Activated B cell treated with CpG ODN at 0.5 μM for 24 hours (primary cell): ENCODE measurements around the gene CMTM4. TPM values are rescaled to one million over a fixed set of nuclear protein-coding genes. Genes with fewer than 3 reads are reported as not detected.

ENCODE experiments used
- ATAC-seq: fragments of 200-7000 bp; cut with Tn5 transposase; one replicate; pipeline ENCODE4 v1.10.0; 2021; ENCODE audit warnings: low read depth, mild to moderate bottlenecking, moderate library complexity
- CTCF ChIA-PET: fragments of 350-600 bp; sonication (Branson Sonifier 250); formaldehyde crosslinking; loops from one replicate; lab custom pipeline; 2021; ENCODE audit warnings: antibody characterized with exemption; lab: Charles Lee
- POLR2A ChIA-PET: fragments of 350-600 bp; sonication (Branson Sonifier 250); formaldehyde crosslinking; loops from one replicate; lab custom pipeline; 2021; ENCODE audit warnings: antibody characterized with exemption; lab: Charles Lee
- DNase-seq: peaks from one replicate; pipeline ENCODE4 v3.0.0; 2022
- H3K27ac Mint-ChIP-seq: one replicate; pipeline ENCODE4 v1.8.0; 2020; ENCODE audit warnings: mixed read lengths
- H3K27me3 Mint-ChIP-seq: one replicate; pipeline ENCODE4 v1.8.0; 2021; ENCODE audit warnings: mixed read lengths
- H3K36me3 Mint-ChIP-seq: one replicate; pipeline ENCODE4 v1.8.0; 2021; ENCODE audit warnings: low read depth, mixed read lengths
- H3K4me1 Mint-ChIP-seq: one replicate; pipeline ENCODE4 v1.8.0; 2021; ENCODE audit warnings: mixed read lengths
- H3K4me3 Mint-ChIP-seq: one replicate; pipeline ENCODE4 v1.8.0; 2020; ENCODE audit warnings: mild to moderate bottlenecking, mixed read lengths
- H3K9me3 Mint-ChIP-seq: one replicate; pipeline ENCODE4 v1.8.0; 2020; ENCODE audit warnings: mixed read lengths
- CTCF ChIP-seq: fragments of 200-600 bp; IDR thresholded peaks from one replicate; pipeline ENCODE4 v1.8.0; 2022; ENCODE audit warnings: antibody characterized with exemption, mild to moderate bottlenecking
- intact Hi-C: fragments of 100-400 bp; cut with micrococcal nuclease; formaldehyde crosslinking; loops from one replicate; pipeline ENCODE4 v1.15.1; 2024
- total RNA-seq: library from RNA; stranded (reverse); gene quantifications from 2 replicates; pipeline ENCODE4 v1.2.3, GENCODE V29; 2022

The CMTM4 gene
- total RNA-seq, 1 donor from 2014 or later = 0.38 TPM

- ATAC-seq = peak; percentile 26
- TF ChIP-seq CTCF = no peak
- ChIA-PET CTCF (interaction anchor here (0.6 to 3.2 kb wide), 15 partner anchors 8 to 260 kb away, joined by 3 to 13 read pairs (median 4); partner anchors contain the start of gene CMTM2), POLR2A (interaction anchor here (1.5 kb wide), 1 partner anchor 56 kb away, joined by 6 read pairs; the partner anchor contains the start of gene CKLF)
- Mint-ChIP-seq H3K9me3 (no peaks in the 10 kb centered on the region), H3K27ac (no peak overlapping the region), H3K27me3 (peaks cover 14% of the 10 kb centered on the region), H3K36me3 (peaks cover 11% of the 10 kb centered on the region), H3K4me3 (no peak overlapping the region), H3K4me1 (peaks cover 36% of the 10 kb centered on the region)
- DNase-seq = peak; percentile 69
- intact Hi-C loops = loop anchor here (1.0 to 10.0 kb wide), 4 partner anchors 88 to 259 kb away; partner anchors contain the start of gene CMTM4
These were observed 88.1 kb downstream of the CMTM4 start for GRCh38 chr16:66608241-66609138.

GRCh38 chr16:66605979-66606751 is 90.4 kb downstream of the CMTM4 start:
- ChIA-PET CTCF (no interaction called here), POLR2A (no interaction called here)
- Mint-ChIP-seq H3K4me3 (peak overlapping the region; percentile 75), H3K27ac (peak overlapping the region; percentile 56), H3K9me3 (no peaks in the 10 kb centered on the region), H3K27me3 (peaks cover 18% of the 10 kb centered on the region), H3K4me1 (peaks cover 40% of the 10 kb centered on the region), H3K36me3 (peaks cover 2% of the 10 kb centered on the region)
- ATAC-seq = peak; percentile 61
- intact Hi-C loops = loop anchor here (2.0 to 10.0 kb wide), 6 partner anchors 43 to 261 kb away; partner anchors contain the start of gene DYNC1LI2
- TF ChIP-seq CTCF = no peak
- peak; percentile 39 for DNase-seq

GRCh38 chr16:66605177-66605978 is 91.2 kb downstream of the CMTM4 start:
- ATAC-seq (peak; percentile 2), DNase-seq (peak; percentile 35)
- Mint-ChIP-seq H3K36me3 (peaks cover 1% of the 10 kb centered on the region), H3K4me3 (peak overlapping the region; percentile 75), H3K27ac (no peak overlapping the region), H3K9me3 (peaks cover 5% of the 10 kb centered on the region), H3K27me3 (peaks cover 24% of the 10 kb centered on the region), H3K4me1 (peaks cover 40% of the 10 kb centered on the region)
- intact Hi-C loops = loop anchor here (2.0 to 10.0 kb wide), 6 partner anchors 43 to 262 kb away; partner anchors contain the start of gene DYNC1LI2
- ChIA-PET POLR2A (interaction anchor here (2.2 kb wide), 1 partner anchor 53 kb away, joined by 19 read pairs; the partner anchor contains the start of gene CKLF), CTCF (no interaction called here)
- no peak for TF ChIP-seq CTCF

GRCh38 chr16:66604376-66605176 is 92.0 kb downstream of the CMTM4 start, which contains the start of gene CMTM3:
Gene CMTM3 (plus strand): TSS chr16:66604704. CDS start chr16:66604806, 102 bp downstream.
- H3K4me1 Mint-ChIP-seq = peaks cover 40% of the 10 kb centered on the region
- TF ChIP-seq CTCF = no peak
- peaks cover 5% of the 10 kb centered on the region for H3K9me3 Mint-ChIP-seq

More at GRCh38 chr16:66604376-66605176, 92.0 kb downstream of the CMTM4 start, which contains the start of gene CMTM3:
- ChIA-PET POLR2A (interaction anchor here (0.6 to 2.2 kb wide), 6 partner anchors 10 to 83 kb away, joined by 3 to 19 read pairs (median 4); partner anchors contain the start of genes CKLF and TK2), CTCF (interaction anchor here (0.7 kb wide), 2 partner anchors 42 to 92 kb away, joined by 3 to 6 read pairs; no protein-coding TSS in a partner anchor)
- H3K27me3 Mint-ChIP-seq = peaks cover 23% of the 10 kb centered on the region
- peak within 1 kb of the TSS; percentile 84 for H3K4me3 Mint-ChIP-seq
- ATAC-seq (peak; percentile 59), DNase-seq (peak; percentile 75)
- H3K27ac Mint-ChIP-seq = peak within 1 kb of the TSS; percentile 7
- intact Hi-C loops = loop anchor here (1.0 to 10.0 kb wide), 9 partner anchors 42 to 263 kb away; partner anchors contain the start of gene DYNC1LI2
- no peaks in the 10 kb centered on the region for H3K36me3 Mint-ChIP-seq
